ENCODE data around the gene PTPRD. TPM values are rescaled to one million over a fixed set of nuclear protein-coding genes. Genes with fewer than 3 reads are reported as not detected.

Gene PTPRD
- total RNA-seq, 1 donor from 2014 or later, result 6.9 TPM

- H3K27ac ChIP-seq, result peak overlapping the region in 1 of 2 donors; percentile 23
- intact Hi-C loops (cut with DNase I), result no loop called here
- H3K4me3 ChIP-seq, result no peak overlapping the region
- no peaks in the 10 kb centered on the region for H3K9me3 ChIP-seq
- H3K36me3 ChIP-seq, result no peaks in the 10 kb centered on the region
- no peaks in the 10 kb centered on the region for H3K27me3 ChIP-seq
- no peak for DNase-seq (ENCODE audit: low spot score in 2 of 2)
- H3K4me1 ChIP-seq, result no peaks in the 10 kb centered on the region
- no peak for TF ChIP-seq CTCF (IDR thresholded peaks at IDR 0.05)
Measured at GRCh38 chr9:8365029-8365428, 2247.8 kb downstream of the PTPRD start.

GRCh38 chr9:8364026-8364752 is 2248.6 kb downstream of the PTPRD start:
- intact Hi-C loops (cut with DNase I), result no loop called here
- Histone ChIP-seq H3K36me3 (no peaks in the 10 kb centered on the region), H3K27ac (no peak overlapping the region), H3K9me3 (no peaks in the 10 kb centered on the region), H3K4me1 (no peaks in the 10 kb centered on the region), H3K27me3 (no peaks in the 10 kb centered on the region), H3K4me3 (no peak overlapping the region)
- no peak for DNase-seq (ENCODE audit: low spot score in 2 of 2)
- TF ChIP-seq CTCF (IDR thresholded peaks at IDR 0.05), result no peak

GRCh38 chr9:8362250-8362649 is 2250.6 kb downstream of the PTPRD start:
- Histone ChIP-seq H3K4me1 (no peaks in the 10 kb centered on the region), H3K9me3 (no peaks in the 10 kb centered on the region), H3K27ac (no peak overlapping the region), H3K36me3 (no peaks in the 10 kb centered on the region), H3K27me3 (no peaks in the 10 kb centered on the region), H3K4me3 (no peak overlapping the region)
- DNase-seq (ENCODE audit: low spot score in 2 of 2), result no peak
- intact Hi-C loops (cut with DNase I), result no loop called here
- TF ChIP-seq CTCF (IDR thresholded peaks at IDR 0.05), result no peak

GRCh38 chr9:8361364-8361763 is 2251.4 kb downstream of the PTPRD start:
- Histone ChIP-seq H3K4me1 (no peaks in the 10 kb centered on the region), H3K4me3 (no peak overlapping the region), H3K36me3 (no peaks in the 10 kb centered on the region), H3K9me3 (no peaks in the 10 kb centered on the region), H3K27me3 (no peaks in the 10 kb centered on the region), H3K27ac (no peak overlapping the region)
- no peak for DNase-seq (ENCODE audit: low spot score in 2 of 2)
- no peak for TF ChIP-seq CTCF (IDR thresholded peaks at IDR 0.05)
- intact Hi-C loops (cut with DNase I), result no loop called here

GRCh38 chr9:8356406-8356805 is 2256.4 kb downstream of the PTPRD start:
- no peaks in the 10 kb centered on the region for H3K9me3 ChIP-seq
- no peak for TF ChIP-seq CTCF (IDR thresholded peaks at IDR 0.05)
- DNase-seq (ENCODE audit: low spot score in 2 of 2), result no peak
- H3K4me1 ChIP-seq, result no peaks in the 10 kb centered on the region
- no peaks in the 10 kb centered on the region for H3K36me3 ChIP-seq
- no peak overlapping the region for H3K4me3 ChIP-seq
- no peak overlapping the region for H3K27ac ChIP-seq
- intact Hi-C loops (cut with DNase I), result no loop called here
- H3K27me3 ChIP-seq, result no peaks in the 10 kb centered on the region

GRCh38 chr9:8351436-8351835 is 2261.4 kb downstream of the PTPRD start:
- no peak for TF ChIP-seq CTCF (IDR thresholded peaks at IDR 0.05)
- Histone ChIP-seq H3K9me3 (no peaks in the 10 kb centered on the region), H3K36me3 (no peaks in the 10 kb centered on the region), H3K4me1 (peaks cover 0 to 3% of the 10 kb centered on the region in 2 donors), H3K27me3 (no peaks in the 10 kb centered on the region), H3K4me3 (no peak overlapping the region), H3K27ac (no peak overlapping the region)
- intact Hi-C loops (cut with DNase I), result no loop called here
- DNase-seq (ENCODE audit: low spot score in 2 of 2), result no peak
